ENCODE measurements around the gene TMEM220.
A peak's percentile ranks its signal among the peaks of the same experiment; 100 is the strongest.
"Not testable (repeated sequence)": the region's sequence is repeated elsewhere in the genome, so short reads cannot be mapped to it uniquely, and the experiment has no call there.

TMEM220 gene

GRCh38 chr17:10754861-10755591 is 25.2 kb upstream of the TMEM220 start:
- DNase-seq (ENCODE audit: low read depth in 3 of 3) = no peak

GRCh38 chr17:10754109-10754508 is 24.3 kb upstream of the TMEM220 start:
- DNase-seq (ENCODE audit: low read depth in 3 of 3) = peak in 1 of 3 experiments; percentile 13

- no peak for DNase-seq (ENCODE audit: low read depth in 3 of 3)
Measured at GRCh38 chr17:10752696-10753095, 22.9 kb upstream of the TMEM220 start.

GRCh38 chr17:10751563-10751962 is 21.7 kb upstream of the TMEM220 start:
- DNase-seq (ENCODE audit: low read depth in 3 of 3) = no peak

GRCh38 chr17:10750210-10750609 is 20.4 kb upstream of the TMEM220 start:
- DNase-seq (ENCODE audit: low read depth in 3 of 3) = no peak

- no peak for DNase-seq (ENCODE audit: low read depth in 3 of 3)
Measured at GRCh38 chr17:10748531-10749181, 18.8 kb upstream of the TMEM220 start.

- DNase-seq (ENCODE audit: low read depth in 3 of 3) = no peak
Measured at GRCh38 chr17:10745231-10745630, 15.4 kb upstream of the TMEM220 start.

GRCh38 chr17:10744501-10745000 is 14.7 kb upstream of the TMEM220 start:
- no peak for DNase-seq (ENCODE audit: low read depth in 3 of 3)

- DNase-seq (ENCODE audit: low read depth in 3 of 3) = no peak
Measured at GRCh38 chr17:10743316-10744009, 13.6 kb upstream of the TMEM220 start.

- no peak for DNase-seq (ENCODE audit: low read depth in 3 of 3)
Measured at GRCh38 chr17:10742431-10742830, 12.6 kb upstream of the TMEM220 start.

- no peak for DNase-seq (ENCODE audit: low read depth in 3 of 3)
Measured at GRCh38 chr17:10741416-10742135, 11.8 kb upstream of the TMEM220 start.

GRCh38 chr17:10739386-10739785 is 9.6 kb upstream of the TMEM220 start:
- no peak for DNase-seq (ENCODE audit: low read depth in 3 of 3)

- no peak for DNase-seq (ENCODE audit: low read depth in 3 of 3)
Measured at GRCh38 chr17:10738521-10739258, 8.9 kb upstream of the TMEM220 start.

- DNase-seq (ENCODE audit: low read depth in 3 of 3) = no peak
Measured at GRCh38 chr17:10737736-10738135, 7.9 kb upstream of the TMEM220 start.

GRCh38 chr17:10737168-10737622 is 7.4 kb upstream of the TMEM220 start:
- DNase-seq (ENCODE audit: low read depth in 3 of 3) = peak in 1 of 3 experiments; percentile 26

GRCh38 chr17:10735821-10736220 is 6.0 kb upstream of the TMEM220 start:
- DNase-seq (ENCODE audit: low read depth in 3 of 3) = no peak

GRCh38 chr17:10735251-10735650 is 5.4 kb upstream of the TMEM220 start:
- no peak for DNase-seq (ENCODE audit: low read depth in 3 of 3)

GRCh38 chr17:10733666-10734065 is 3.8 kb upstream of the TMEM220 start:
- no peak for DNase-seq (ENCODE audit: low read depth in 3 of 3)

GRCh38 chr17:10732121-10732520 is 2.3 kb upstream of the TMEM220 start:
- not testable (repeated sequence) for DNase-seq (ENCODE audit: low read depth in 3 of 3)

- no peak for DNase-seq (ENCODE audit: low read depth in 3 of 3)
Measured at GRCh38 chr17:10731408-10731879, 1.6 kb upstream of the TMEM220 start.

GRCh38 chr17:10730247-10730646 is 424 bp upstream of the TMEM220 start:
- peak in 1 of 3 experiments; percentile 7 for DNase-seq (ENCODE audit: low read depth in 3 of 3)

Data from stimulated activated CD4-positive, alpha-beta T cell treated with anti-CD3 and anti-CD28 coated beads, TNF-alpha, amount 100 ng/mL, for 24 hours (primary cell).